H1 (cell line): ENCODE measurements around the gene KLF18. TPM values are rescaled to one million over a fixed set of nuclear protein-coding genes. Genes with fewer than 3 reads are reported as not detected.

ENCODE experiments used
- CTCF ChIA-PET: fragments of 300-600 bp; sonication (Branson Sonifier 250); formaldehyde crosslinking; loops from one replicate; lab custom pipeline; 2021; ENCODE audit not compliant: partially characterized antibody; lab: Charles Lee
- POLR2A ChIA-PET: fragments of 300-600 bp; sonication (Branson Sonifier 250); formaldehyde crosslinking; loops from one replicate; lab custom pipeline; 2021; ENCODE audit warnings: inconsistent platforms; ENCODE audit not compliant: partially characterized antibody; lab: Charles Lee
- DNase-seq, 2 experiments: peaks; one replicate each; pipeline versions ENCODE4 v3.0.0 to v3.0.0-alpha.2; 2010 to 2022; ENCODE audit warnings: low spot score in 2 of 2, low read depth in 1 of 2, mixed read lengths in 1 of 2
- FAIRE-seq: peaks from 2 replicates; lab custom pipeline; 2011; peaks lifted over from hg19 to GRCh38; lab: Jason Lieb, UNC
- H2AFZ ChIP-seq: 2 replicates; pipeline ENCODE4 v1.8.1; 2012; ENCODE audit warnings: low read length, inconsistent platforms
- H2AK5ac ChIP-seq: 2 replicates; pipeline ENCODE4 v1.6.1; 2013; ENCODE audit warnings: low read depth, low read length
- H2BK120ac ChIP-seq: replicated peaks from 2 replicates; pipeline ENCODE3; 2013; ENCODE audit warnings: low read depth, low read length, inconsistent platforms
- H2BK12ac ChIP-seq: 2 replicates; pipeline ENCODE4 v1.6.1; 2013; ENCODE audit warnings: low read depth, low read length
- H2BK15ac ChIP-seq: 2 replicates; pipeline ENCODE4 v1.6.1; 2013; ENCODE audit warnings: low read length
- H2BK20ac ChIP-seq: 2 replicates; pipeline ENCODE4 v1.6.1; 2013; ENCODE audit warnings: low read length
- H2BK5ac ChIP-seq: 2 replicates; pipeline ENCODE4 v1.6.1; 2013; ENCODE audit warnings: low read depth, low read length
- H3K14ac ChIP-seq: 2 replicates; pipeline ENCODE4 v1.6.1; 2013; ENCODE audit warnings: inconsistent platforms; ENCODE audit not compliant: insufficient read length
- H3K18ac ChIP-seq: 2 replicates; pipeline ENCODE4 v1.6.1; 2013; ENCODE audit warnings: low read length; ENCODE audit errors: extremely low read depth
- H3K23ac ChIP-seq: 2 replicates; pipeline ENCODE4 v1.6.1; 2013; ENCODE audit warnings: inconsistent platforms; ENCODE audit not compliant: insufficient read length
- H3K23me2 ChIP-seq: 2 replicates; pipeline ENCODE4 v1.6.1; 2013; ENCODE audit warnings: low read depth, low read length
- H3K27ac ChIP-seq: 2 replicates; pipeline ENCODE4 v1.6.1; 2011; ENCODE audit warnings: low read depth, low read length, inconsistent platforms
- H3K27me3 ChIP-seq, 4 experiments: replicated peaks in 1 of 4; 1 replicate in 1 of 4; 2 replicates in 3 of 4; pipeline versions ENCODE4 v1.6.1 to v1.8.1; 2011 to 2013; ENCODE audit warnings: low read length in 3 of 4, mild to moderate bottlenecking in 3 of 4, inconsistent platforms in 2 of 4, mixed read lengths in 2 of 4, moderate library complexity in 1 of 4; ENCODE audit not compliant: control insufficient read depth in 3 of 4, insufficient read depth in 3 of 4; ENCODE audit errors: extremely low read depth in 1 of 4
- H3K36me3 ChIP-seq, 4 experiments: 2 replicates each; pipeline versions ENCODE4 v1.6.1 to v1.8.1; 2011 to 2013; ENCODE audit warnings: mild to moderate bottlenecking in 4 of 4, low read length in 3 of 4, moderate library complexity in 2 of 4, control low read depth in 1 of 4, inconsistent platforms in 1 of 4; ENCODE audit not compliant: insufficient read depth in 4 of 4, control insufficient read depth in 2 of 4
- H3K4ac ChIP-seq: replicated peaks from 2 replicates; pipeline ENCODE3; 2013; ENCODE audit warnings: low read length, low read depth, mixed read lengths, inconsistent platforms; ENCODE audit not compliant: insufficient read length
- H3K4me1 ChIP-seq, 4 experiments: replicated peaks in 1 of 4; 1 replicate in 1 of 4; 2 replicates in 3 of 4; pipeline versions ENCODE4 v1.6.1 to v1.8.1; 2011 to 2013; ENCODE audit warnings: low read length in 3 of 4, inconsistent platforms in 2 of 4, mixed read lengths in 1 of 4; ENCODE audit not compliant: insufficient read depth in 4 of 4, control insufficient read depth in 3 of 4
- H3K4me2 ChIP-seq, 2 experiments: 2 replicates each; pipeline versions ENCODE4 v1.6.1 to v1.8.1; 2011 to 2013; ENCODE audit warnings: low read depth in 2 of 2, low read length in 2 of 2, control low read depth in 1 of 2, inconsistent platforms in 1 of 2, mild to moderate bottlenecking in 1 of 2; ENCODE audit not compliant: insufficient read depth in 1 of 2
- H3K4me3 ChIP-seq, 4 experiments: fragments of 200-600, 300-600 bp in 1 of 4; sonication (generic), shearing (Covaris generic), sonication (Bioruptor Twin) in 1 of 4; 2 replicates each; pipeline versions ENCODE4 v1.5.1 to v1.8.1; 2011 to 2016; ENCODE audit warnings: low read length in 4 of 4, low read depth in 3 of 4, control low read depth in 2 of 4, inconsistent platforms in 2 of 4, mild to moderate bottlenecking in 2 of 4, mixed read lengths in 1 of 4, moderate library complexity in 1 of 4; ENCODE audit not compliant: insufficient read depth in 2 of 4; ENCODE audit errors: extremely low read depth in 1 of 4
- H3K56ac ChIP-seq: replicated peaks from 2 replicates; pipeline ENCODE3; 2013; ENCODE audit warnings: low read depth, mild to moderate bottlenecking, mixed read lengths, low read length, inconsistent platforms; ENCODE audit not compliant: insufficient read length
- H3K79me1 ChIP-seq: 2 replicates; pipeline ENCODE4 v1.6.1; 2013; ENCODE audit warnings: low read depth, low read length, control low read depth
- H3K79me2 ChIP-seq, 2 experiments: 2 replicates each; pipeline versions ENCODE4 v1.6.1 to v1.8.1; 2012 to 2013; ENCODE audit warnings: low read length in 2 of 2, mild to moderate bottlenecking in 2 of 2, inconsistent platforms in 1 of 2; ENCODE audit not compliant: insufficient read depth in 2 of 2, control insufficient read depth in 1 of 2
- H3K9ac ChIP-seq, 4 experiments: replicated peaks in 1 of 4; 1 replicate in 1 of 4; 2 replicates in 3 of 4; pipeline versions ENCODE4 v1.6.1 to v1.8.1; 2011 to 2013; ENCODE audit warnings: low read depth in 3 of 4, low read length in 3 of 4, control low read depth in 2 of 4, mild to moderate bottlenecking in 2 of 4, moderate library complexity in 2 of 4, inconsistent platforms in 1 of 4; ENCODE audit errors: extremely low read depth in 1 of 4
- H3K9me3 ChIP-seq, 2 experiments: 2 replicates each; pipeline versions ENCODE4 v1.6.1 to v1.8.1; 2012 to 2013; ENCODE audit warnings: mild to moderate bottlenecking in 2 of 2, moderate library complexity in 2 of 2, control low read depth in 1 of 2, inconsistent platforms in 1 of 2, low read depth in 1 of 2, low read length in 1 of 2, mixed read lengths in 1 of 2; ENCODE audit not compliant: insufficient read depth in 2 of 2
- H4K20me1 ChIP-seq, 2 experiments: replicated peaks in 1 of 2; 2 replicates each; pipeline versions ENCODE3 to v1.8.1; 2011 to 2013; ENCODE audit warnings: inconsistent platforms in 2 of 2, low read length in 2 of 2, mild to moderate bottlenecking in 1 of 2; ENCODE audit not compliant: insufficient read depth in 2 of 2, control insufficient read depth in 1 of 2
- H4K5ac ChIP-seq: 2 replicates; pipeline ENCODE4 v1.6.1; 2013; ENCODE audit warnings: low read length, low read depth, mixed read lengths, inconsistent platforms; ENCODE audit not compliant: insufficient read length
- H4K8ac ChIP-seq: 2 replicates; pipeline ENCODE4 v1.8.0; 2013; ENCODE audit warnings: mild to moderate bottlenecking, moderate library complexity, low read length, inconsistent platforms; ENCODE audit not compliant: insufficient read depth; ENCODE audit errors: extremely low read depth
- H4K91ac ChIP-seq: replicated peaks from 2 replicates; pipeline ENCODE3; 2013; ENCODE audit warnings: low read length, mixed read lengths, inconsistent platforms; ENCODE audit not compliant: insufficient read length
- CEBPB ChIP-seq: IDR thresholded peaks from 2 replicates; pipeline ENCODE4 v1.6.1; 2012; ENCODE audit warnings: low read depth, low read length
- CHD1 ChIP-seq: IDR thresholded peaks from 2 replicates; pipeline ENCODE4 v1.6.1; 2012; ENCODE audit warnings: low read depth, low read length, improper control_type of control experiment
- CHD2 ChIP-seq: IDR thresholded peaks from 2 replicates; pipeline ENCODE4 v1.6.1; 2012; ENCODE audit warnings: low read length, improper control_type of control experiment
- HDAC6 ChIP-seq: IDR thresholded peaks from one replicate; pipeline ENCODE4 v1.7.1; 2012; ENCODE audit warnings: low read depth, mild to moderate bottlenecking, inconsistent platforms, low read length, moderate library complexity
- MAFK ChIP-seq: IDR thresholded peaks from 2 replicates; pipeline ENCODE4 v1.6.1; 2012; ENCODE audit warnings: low read depth, mild to moderate bottlenecking, improper control_type of control experiment, low read length
- SAP30 ChIP-seq: fragments of 300-600 bp; sonication (generic); IDR thresholded peaks from 2 replicates; pipeline ENCODE4 v1.7.1; 2012; ENCODE audit warnings: low read length, moderate library complexity, mild to moderate bottlenecking, inconsistent platforms; ENCODE audit not compliant: insufficient read depth, insufficient replicate concordance
- SUZ12 ChIP-seq: fragments of 200-600 bp; sonication (generic); IDR thresholded peaks from 2 replicates; pipeline ENCODE4 v1.6.1; 2012; ENCODE audit warnings: mild to moderate bottlenecking, inconsistent platforms, low read length, moderate library complexity, mixed read lengths
- USF2 ChIP-seq: IDR thresholded peaks from 2 replicates; pipeline ENCODE4 v1.6.1; 2011; ENCODE audit warnings: low read length, improper control_type of control experiment
- WGBS, 2 experiments: shearing (Covaris generic) in 1 of 2; methylation state at CpG; one replicate each; pipeline versions ENCODE4 v1.1.6 to v1.1.7; 2013 to 2015; ENCODE audit warnings: low lambda C conversion rate in 2 of 2, mixed read lengths in 2 of 2, inconsistent platforms in 1 of 2, low coverage in 1 of 2, missing lambda C conversion rate in 1 of 2; ENCODE audit not compliant: insufficient replicate concordance in 2 of 2, insufficient coverage in 1 of 2, insufficient read length in 1 of 2; ENCODE audit errors: extremely low coverage in 1 of 2, missing lambda C conversion rate in 1 of 2; 5-methylcytosine and 5-hydroxymethylcytosine counted together
- polyA plus RNA-seq, 7 experiments: library from polyadenylated mRNA; depleted of rRNA in 3 of 7; stranded (reverse) in 5 of 7; unstranded in 2 of 7; fragments of >200 nt in 5 of 7; fragments of 200-250 nt in 2 of 7; gene quantifications; 1 replicate in 5 of 7; 2 replicates in 1 of 7; 4 replicates in 1 of 7; pipeline versions ENCODE4 v1.2.1 to v1.2.3, GENCODE V29; 2011 to 2013; ENCODE audit warnings: missing spikeins in 2 of 7, mixed read lengths in 2 of 7
- total RNA-seq: library from RNA; stranded (reverse); fragmentation: NEBNext Ultra II Directional; extraction: Animal tissue kit (Norgen Biotek cat#: 25700); gene quantifications from 2 replicates; pipeline ENCODE4 v1.2.1, GENCODE V29; 2021

KLF18 gene
- total and polyA plus RNA-seq, 2 of the 8 experiments (the other 6 are each of a cell fraction or from before 2014, with no cell fraction given), result 0.09 to 0.15 TPM

- TF ChIP-seq CEBPB (no peak), SAP30 (no peak), CHD2 (no peak), MAFK (no peak), USF2 (no peak), HDAC6 (no peak), CHD1 (no peak), SUZ12 (no peak)
- no peaks in the 10 kb centered on the region for H3K23me2 ChIP-seq
- no peaks in the 10 kb centered on the region for H3K9me3 ChIP-seq
- WGBS, 2 experiments, result 86% methylated on average over 4 of the region's 4 CpGs; no CpG with 5 or more reads in 1 of the 2 experiments
- DNase-seq (no peak), FAIRE-seq (no peak)
- no peaks in the 10 kb centered on the region for H4K20me1 ChIP-seq
- no peak overlapping the region for H3K14ac ChIP-seq
- H3K23ac ChIP-seq, result no peak overlapping the region
- no peak overlapping the region for H2BK5ac ChIP-seq
- no peaks in the 10 kb centered on the region for H3K79me2 ChIP-seq
- no peak overlapping the region for H2AFZ ChIP-seq
- no peak overlapping the region for H2BK12ac ChIP-seq
- H3K4me2 ChIP-seq, result no peak overlapping the region
- no peak overlapping the region for H3K18ac ChIP-seq
- ChIA-PET CTCF (interaction anchor here (1.1 to 1.8 kb wide), 4 partner anchors 9 to 183 kb away, joined by 3 to 8 read pairs (median 5); no protein-coding TSS in a partner anchor), POLR2A (no interaction called here)
- no peak overlapping the region for H4K91ac ChIP-seq
- H4K8ac ChIP-seq, result no peak overlapping the region
- no peak overlapping the region for H3K9ac ChIP-seq
- no peak overlapping the region for H2BK15ac ChIP-seq
- no peak overlapping the region for H3K27ac ChIP-seq
- H3K4ac ChIP-seq, result no peak overlapping the region
- H3K4me3 ChIP-seq, result no peak overlapping the region
- no peak overlapping the region for H2BK20ac ChIP-seq
- no peaks in the 10 kb centered on the region for H3K4me1 ChIP-seq
- H4K5ac ChIP-seq, result no peak overlapping the region
- H2AK5ac ChIP-seq, result no peak overlapping the region
- H3K56ac ChIP-seq, result no peak overlapping the region
- H3K36me3 ChIP-seq, result no peaks in the 10 kb centered on the region
- H3K79me1 ChIP-seq, result no peaks in the 10 kb centered on the region
- H2BK120ac ChIP-seq, result no peak overlapping the region
- H3K27me3 ChIP-seq, result no peaks in the 10 kb centered on the region; a peak in 1 of 7 replicates
Observed at GRCh38 chr1:44111861-44112260, 29.6 kb downstream of the KLF18 start.
